GM12874 (cell line): ENCODE data around the gene DYNC1H1.

Experiments used
- CTCF ChIP-seq: IDR thresholded peaks from 2 replicates; pipeline ENCODE4 v1.5.1; 2011; ENCODE audit warnings: low read depth, mild to moderate bottlenecking, control low read depth, low read length, moderate library complexity; ENCODE audit not compliant: insufficient read depth

Gene DYNC1H1

GRCh38 chr14:101986953-101987352, 22.6 kb downstream of the DYNC1H1 start:
- no peak for TF ChIP-seq CTCF

GRCh38 chr14:101988377-101988776, 24.0 kb downstream of the DYNC1H1 start:
- no peak for TF ChIP-seq CTCF

GRCh38 chr14:101991352-101991751, 27.0 kb downstream of the DYNC1H1 start:
- TF ChIP-seq CTCF: no peak

GRCh38 chr14:101992708-101993107, 28.3 kb downstream of the DYNC1H1 start:
- TF ChIP-seq CTCF: 0 out of 2 replicates have a peak, but pooled peaks have one; percentile 6

GRCh38 chr14:101997429-101998336, 33.3 kb downstream of the DYNC1H1 start:
- no peak for TF ChIP-seq CTCF

GRCh38 chr14:102000902-102001301, 36.5 kb downstream of the DYNC1H1 start:
- no peak for TF ChIP-seq CTCF

- no peak for TF ChIP-seq CTCF
Measured at GRCh38 chr14:102005336-102005735, 41.0 kb downstream of the DYNC1H1 start.
